Sigmoid colon (tissue), 4 donors: ENCODE data around the gene GNAI2.

Experiments used
- EP300 ChIP-seq, 4 donors: sonication (generic); formaldehyde crosslinking; IDR thresholded peaks; one replicate each; pipeline ENCODE4 v1.6.1; 2017; ENCODE audit warnings: antibody characterized with exemption in 4 of 4
- POLR2AphosphoS5 ChIP-seq, 4 donors: sonication (generic); formaldehyde crosslinking; IDR thresholded peaks; one replicate each; pipeline ENCODE4 v1.6.1; 2017; ENCODE audit warnings: antibody characterized with exemption in 4 of 4
- TF ChIP-seq, protein P1 (sequence below), 4 experiments: fragments of 450-650 bp in 3 of 4; fragments of 200-600 bp in 1 of 4; IDR thresholded peaks; one replicate each; pipeline ENCODE4 v1.5.1; 2016 to 2019; ENCODE audit warnings: antibody characterized with exemption in 4 of 4, mild to moderate bottlenecking in 3 of 4, moderate library complexity in 2 of 4

GRCh38 chr3:50237133-50237651 lies 1.2 kb downstream of the GNAI2 start:
- TF ChIP-seq, protein P1, sequence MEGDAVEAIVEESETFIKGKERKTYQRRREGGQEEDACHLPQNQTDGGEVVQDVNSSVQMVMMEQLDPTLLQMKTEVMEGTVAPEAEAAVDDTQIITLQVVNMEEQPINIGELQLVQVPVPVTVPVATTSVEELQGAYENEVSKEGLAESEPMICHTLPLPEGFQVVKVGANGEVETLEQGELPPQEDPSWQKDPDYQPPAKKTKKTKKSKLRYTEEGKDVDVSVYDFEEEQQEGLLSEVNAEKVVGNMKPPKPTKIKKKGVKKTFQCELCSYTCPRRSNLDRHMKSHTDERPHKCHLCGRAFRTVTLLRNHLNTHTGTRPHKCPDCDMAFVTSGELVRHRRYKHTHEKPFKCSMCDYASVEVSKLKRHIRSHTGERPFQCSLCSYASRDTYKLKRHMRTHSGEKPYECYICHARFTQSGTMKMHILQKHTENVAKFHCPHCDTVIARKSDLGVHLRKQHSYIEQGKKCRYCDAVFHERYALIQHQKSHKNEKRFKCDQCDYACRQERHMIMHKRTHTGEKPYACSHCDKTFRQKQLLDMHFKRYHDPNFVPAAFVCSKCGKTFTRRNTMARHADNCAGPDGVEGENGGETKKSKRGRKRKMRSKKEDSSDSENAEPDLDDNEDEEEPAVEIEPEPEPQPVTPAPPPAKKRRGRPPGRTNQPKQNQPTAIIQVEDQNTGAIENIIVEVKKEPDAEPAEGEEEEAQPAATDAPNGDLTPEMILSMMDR (IDR thresholded peaks at IDR 0.05): no peak
- TF ChIP-seq POLR2AphosphoS5 (IDR thresholded peaks at IDR 0.05): peak in 1 of 4 donors; percentile 4
- TF ChIP-seq EP300 (IDR thresholded peaks at IDR 0.05): no peak
